GM23338 (cell line): ENCODE results near the gene OR51M1. TPM values are rescaled to one million over a fixed set of nuclear protein-coding genes. Genes with fewer than 3 reads are reported as not detected.

ENCODE experiments used
- CREB1 ChIP-seq: fragments of 250-450 bp; sonication (Bioruptor Pico); IDR thresholded peaks from 2 replicates; pipeline ENCODE4 v1.5.0; 2020; ENCODE audit warnings: low read depth, mild to moderate bottlenecking, moderate library complexity
- EZH2 ChIP-seq: fragments of 200-600 bp; sonication (generic); IDR thresholded peaks from one replicate; pipeline ENCODE4 v1.8.0; 2017; ENCODE audit warnings: antibody characterized with exemption, mild to moderate bottlenecking, low read depth; ENCODE audit not compliant: unreplicated experiment
- JUNB ChIP-seq: IDR thresholded peaks from one replicate; pipeline ENCODE4 v1.6.1; 2016; ENCODE audit warnings: antibody characterized with exemption; ENCODE audit not compliant: unreplicated experiment
- REST ChIP-seq: IDR thresholded peaks from one replicate; pipeline ENCODE4 v1.6.1; 2018; ENCODE audit warnings: antibody characterized with exemption; ENCODE audit not compliant: unreplicated experiment
- STAT1 ChIP-seq: IDR thresholded peaks from one replicate; pipeline ENCODE4 v1.6.1; 2016; ENCODE audit warnings: antibody characterized with exemption; ENCODE audit not compliant: unreplicated experiment
- ZNF331 ChIP-seq: fragments of 250-450 bp; sonication (Bioruptor Pico); IDR thresholded peaks from 2 replicates; pipeline ENCODE4 v1.5.0; 2020; ENCODE audit warnings: low read depth, mild to moderate bottlenecking, moderate library complexity
- polyA plus RNA-seq: library from polyadenylated mRNA; unstranded; fragments of >200 nt; fragmentation: Nextera tagmentation; extraction: Ambion mirVana; gene quantifications from 2 replicates; pipeline ENCODE4 v1.2.1, GENCODE V29; 2016
- small RNA-seq: library from RNA; depleted of rRNA; stranded (forward); fragments of <200 nt; gene quantifications from one replicate; pipeline ENCODE3, GENCODE V24; 2014; ENCODE audit warnings: low replicate concordance
- total RNA-seq: library from RNA; depleted of rRNA; stranded (reverse); fragments of >200 nt; shearing (Covaris generic); gene quantifications from 2 replicates; pipeline ENCODE4 v1.2.3, GENCODE V29; 2014; rRNA removed

Gene OR51M1
- total and polyA plus RNA-seq, 2 experiments from 2014 or later = 0.03 TPM; not detected in 1

GRCh38 chr11:5441414-5441813 is 57.8 kb downstream of the OR51M1 start, which contains the start of gene OR51I1 (continued):
- TF ChIP-seq CREB1 (CRISPR knock-in tag) (no peak), JUNB (no peak), STAT1 (no peak), ZNF331 (CRISPR knock-in tag) (no peak), REST (no peak), EZH2 (no peak)

Small RNA genes lying within 50 kb of the gene (small RNA-seq; reads per million reads assigned to genes)
- gene AC104389.3 = not detected

Other genes starting within 250 kb of the OR51M1 start
- 0.24 and 0.39 TPM in 2 replicates for gene OR52A5, start 245.5 kb upstream of the OR51M1 start, total RNA-seq
- gene OR52A5, start 245.5 kb upstream of the OR51M1 start, polyA plus RNA-seq = 0.05 and 0.11 TPM in 2 replicates
- gene OR52A1, start 229.1 kb upstream of the OR51M1 start, total RNA-seq = 4.3 and 4.4 TPM in 2 replicates
- 0.73 and 0.82 TPM in 2 replicates for gene OR52A1, start 229.1 kb upstream of the OR51M1 start, polyA plus RNA-seq
- gene OR51V1, start 183.1 kb upstream of the OR51M1 start, total RNA-seq = not detected in 2 replicates
- not detected in 2 replicates for gene OR51V1, start 183.1 kb upstream of the OR51M1 start, polyA plus RNA-seq
- gene HBB, start 156.7 kb upstream of the OR51M1 start, total RNA-seq = not detected in 2 replicates
- gene HBB, start 156.7 kb upstream of the OR51M1 start, polyA plus RNA-seq = not detected in 2 replicates
- gene HBD, start 149.3 kb upstream of the OR51M1 start, total RNA-seq = not detected in 2 replicates
- gene HBD, start 149.3 kb upstream of the OR51M1 start, polyA plus RNA-seq = not detected in 2 replicates
- gene HBG1, start 134.0 kb upstream of the OR51M1 start, total RNA-seq = not detected in 2 replicates
- gene HBG1, start 134.0 kb upstream of the OR51M1 start, polyA plus RNA-seq = not detected in 2 replicates
- not detected in 2 replicates for gene HBG2, start 129.0 kb upstream of the OR51M1 start, total RNA-seq
- gene HBG2, start 129.0 kb upstream of the OR51M1 start, polyA plus RNA-seq = not detected in 2 replicates
- gene HBE1, start 113.9 kb upstream of the OR51M1 start, total RNA-seq = 1.0 TPM in 1 of 2 replicates, not detected in the other
- not detected in 2 replicates for gene HBE1, start 113.9 kb upstream of the OR51M1 start, polyA plus RNA-seq
- not detected in 2 replicates for gene OR51B4, start 81.9 kb upstream of the OR51M1 start, total RNA-seq
- gene OR51B4, start 81.9 kb upstream of the OR51M1 start, polyA plus RNA-seq = not detected in 2 replicates
- gene OR51B2, start 59.5 kb upstream of the OR51M1 start, total RNA-seq = not detected in 2 replicates
- gene OR51B2, start 59.5 kb upstream of the OR51M1 start, polyA plus RNA-seq = not detected in 2 replicates
- not detected in 2 replicates for gene OR51B5, start 40.3 kb upstream of the OR51M1 start, total RNA-seq
- not detected in 2 replicates for gene OR51B5, start 40.3 kb upstream of the OR51M1 start, polyA plus RNA-seq
- gene OR51B6, start 32.3 kb upstream of the OR51M1 start, total RNA-seq = not detected in 2 replicates
- gene OR51B6, start 32.3 kb upstream of the OR51M1 start, polyA plus RNA-seq = not detected in 2 replicates
- not detected in 2 replicates for gene OR51Q1, start 38.3 kb downstream of the OR51M1 start, total RNA-seq
- not detected in 2 replicates for gene OR51Q1, start 38.3 kb downstream of the OR51M1 start, polyA plus RNA-seq
- gene OR51I1, start 57.7 kb downstream of the OR51M1 start, total RNA-seq = 1.1 TPM in 1 of 2 replicates, not detected in the other
- gene OR51I1, start 57.7 kb downstream of the OR51M1 start, polyA plus RNA-seq = not detected in 2 replicates
- gene OR51I2, start 65.5 kb downstream of the OR51M1 start, total RNA-seq = not detected in 2 replicates
- not detected in 2 replicates for gene OR51I2, start 65.5 kb downstream of the OR51M1 start, polyA plus RNA-seq
- gene OR52D1, start 104.9 kb downstream of the OR51M1 start, total RNA-seq = not detected in 2 replicates
- not detected in 2 replicates for gene OR52D1, start 104.9 kb downstream of the OR51M1 start, polyA plus RNA-seq
- gene UBQLN3, start 126.1 kb downstream of the OR51M1 start, total RNA-seq = not detected in 2 replicates
- gene UBQLN3, start 126.1 kb downstream of the OR51M1 start, polyA plus RNA-seq = not detected in 2 replicates
- 0.35 and 0.52 TPM in 2 replicates for gene UBQLNL, start 132.9 kb downstream of the OR51M1 start, total RNA-seq
- 0.09 TPM in 1 of 2 replicates, not detected in the other for gene UBQLNL, start 132.9 kb downstream of the OR51M1 start, polyA plus RNA-seq
- 0.28 TPM in 1 of 2 replicates, not detected in the other for gene OR52H1, start 164.7 kb downstream of the OR51M1 start, total RNA-seq
- gene OR52H1, start 164.7 kb downstream of the OR51M1 start, polyA plus RNA-seq = not detected in 2 replicates
- gene OR52B6, start 197.1 kb downstream of the OR51M1 start, total RNA-seq = not detected in 2 replicates
- not detected in 2 replicates for gene OR52B6, start 197.1 kb downstream of the OR51M1 start, polyA plus RNA-seq
- gene TRIM6, start 212.8 kb downstream of the OR51M1 start, total RNA-seq = 49.0 and 50.8 TPM in 2 replicates
- gene TRIM6, start 212.8 kb downstream of the OR51M1 start, polyA plus RNA-seq = 24.3 and 26.4 TPM in 2 replicates
- gene TRIM34, start 241.2 kb downstream of the OR51M1 start, total RNA-seq = 1.1 and 2.6 TPM in 2 replicates
- gene TRIM34, start 241.2 kb downstream of the OR51M1 start, polyA plus RNA-seq = 0.57 and 1.9 TPM in 2 replicates